ENCODE results near the gene EEFSEC. TPM values are rescaled to one million over a fixed set of nuclear protein-coding genes. Genes with fewer than 3 reads are reported as not detected.

EEFSEC gene
- total RNA-seq, 1 donor from 2014 or later, result 10.1 TPM

GRCh38 chr3:128390867-128391266, 237.6 kb downstream of the EEFSEC start:
- no peak for DNase-seq (ENCODE audit: low read depth)
- TF ChIP-seq CTCF (conservative IDR thresholded peaks at IDR 0.05; ENCODE audit: low read depth, low read length), result no peak
- no peak overlapping the region for H3K4me3 ChIP-seq (ENCODE audit: low read depth, low read length)

- no peak for TF ChIP-seq CTCF (conservative IDR thresholded peaks at IDR 0.05; ENCODE audit: low read depth, low read length)
- DNase-seq (ENCODE audit: low read depth), result no peak
- H3K4me3 ChIP-seq (ENCODE audit: low read depth, low read length), result no peak overlapping the region
These were observed 238.7 kb downstream of the EEFSEC start for GRCh38 chr3:128392021-128392420.

- DNase-seq (ENCODE audit: low read depth), result no peak
- no peak overlapping the region for H3K4me3 ChIP-seq (ENCODE audit: low read depth, low read length)
- no peak for TF ChIP-seq CTCF (conservative IDR thresholded peaks at IDR 0.05; ENCODE audit: low read depth, low read length)
These were observed 239.7 kb downstream of the EEFSEC start for GRCh38 chr3:128392818-128393544.

GRCh38 chr3:128394033-128394432, 240.8 kb downstream of the EEFSEC start:
- DNase-seq (ENCODE audit: low read depth), result no peak
- no peak overlapping the region for H3K4me3 ChIP-seq (ENCODE audit: low read depth, low read length)
- no peak for TF ChIP-seq CTCF (conservative IDR thresholded peaks at IDR 0.05; ENCODE audit: low read depth, low read length)

- no peak overlapping the region for H3K4me3 ChIP-seq (ENCODE audit: low read depth, low read length)
- no peak for DNase-seq (ENCODE audit: low read depth)
- TF ChIP-seq CTCF (conservative IDR thresholded peaks at IDR 0.05; ENCODE audit: low read depth, low read length), result no peak
These were observed 241.8 kb downstream of the EEFSEC start for GRCh38 chr3:128395046-128395445.

GRCh38 chr3:128395500-128396162, 242.3 kb downstream of the EEFSEC start:
- no peak overlapping the region for H3K4me3 ChIP-seq (ENCODE audit: low read depth, low read length)
- no peak for TF ChIP-seq CTCF (conservative IDR thresholded peaks at IDR 0.05; ENCODE audit: low read depth, low read length)
- DNase-seq (ENCODE audit: low read depth), result no peak

GRCh38 chr3:128397484-128397883, 244.2 kb downstream of the EEFSEC start:
- TF ChIP-seq CTCF (conservative IDR thresholded peaks at IDR 0.05; ENCODE audit: low read depth, low read length), result no peak
- H3K4me3 ChIP-seq (ENCODE audit: low read depth, low read length), result no peak overlapping the region
- DNase-seq (ENCODE audit: low read depth), result no peak

Data from epithelial cell of proximal tubule (primary cell).